Tibial nerve (tissue), 4 donors: Measurements from ENCODE around the gene DDX51.

ENCODE experiments used
- CTCF ChIP-seq, 5 experiments: fragments of 200-600 bp in 3 of 5; fragments of 450-650 bp in 2 of 5; sonication (generic) in 3 of 5; IDR thresholded peaks; one replicate each; pipeline ENCODE4 v1.5.1; 2016 to 2019; ENCODE audit warnings: antibody characterized with exemption in 5 of 5, mild to moderate bottlenecking in 3 of 5, moderate library complexity in 2 of 5
- EP300 ChIP-seq, 2 donors: sonication (generic); formaldehyde crosslinking; IDR thresholded peaks; one replicate each; pipeline ENCODE4 v1.6.1; 2017; ENCODE audit warnings: antibody characterized with exemption in 2 of 2, mild to moderate bottlenecking in 1 of 2
- POLR2A ChIP-seq, 2 donors: fragments of 450-650 bp; IDR thresholded peaks; one replicate each; pipeline ENCODE4 v1.6.1; 2017; ENCODE audit warnings: antibody characterized with exemption in 2 of 2, mild to moderate bottlenecking in 2 of 2, moderate library complexity in 2 of 2

DNA sequence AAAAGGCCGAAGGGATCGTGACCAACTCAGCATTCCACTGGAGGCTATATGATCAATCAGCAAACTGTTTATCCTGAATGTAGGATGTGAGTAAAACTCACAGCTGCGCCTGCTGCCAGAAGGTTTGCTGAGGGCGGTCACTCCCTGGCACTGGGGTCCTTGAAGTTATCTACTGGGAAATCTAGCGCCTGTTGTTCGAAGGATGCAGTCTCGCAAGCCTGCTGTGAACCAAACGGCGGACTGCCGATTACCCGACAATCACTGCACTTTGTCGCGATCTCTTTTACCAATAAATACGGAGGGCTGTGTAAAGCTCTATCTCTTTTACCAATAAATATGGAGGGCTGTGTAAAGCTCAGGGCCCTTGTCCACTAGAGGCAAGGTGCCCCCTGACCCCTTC, 12.9 kb downstream of the DDX51 start:
- no peak for TF ChIP-seq EP300 (IDR thresholded peaks at IDR 0.05)
- TF ChIP-seq CTCF (IDR thresholded peaks at IDR 0.05): no peak
- no peak for TF ChIP-seq POLR2A (IDR thresholded peaks at IDR 0.05)
